H1 (cell line): Measurements from ENCODE around the gene GPR15LG. TPM values are rescaled to one million over a fixed set of nuclear protein-coding genes. Genes with fewer than 3 reads are reported as not detected.

ENCODE experiments used
- CTCF ChIP-seq, 3 experiments: IDR thresholded peaks; 1 replicate in 2 of 3; 2 replicates in 1 of 3; pipeline versions ENCODE4 v1.5.1 to v1.6.1; 2011; ENCODE audit warnings: low read length in 3 of 3, mild to moderate bottlenecking in 3 of 3, inconsistent platforms in 2 of 3, low read depth in 1 of 3, moderate library complexity in 1 of 3; ENCODE audit not compliant: insufficient read depth in 1 of 3; ENCODE audit errors: control extremely low read depth in 1 of 3
- POLR2A ChIP-seq, 2 experiments: IDR thresholded peaks; 1 replicate in 1 of 2; 2 replicates in 1 of 2; pipeline ENCODE4 v1.6.1; 2011; ENCODE audit warnings: low read depth in 2 of 2, low read length in 2 of 2, mild to moderate bottlenecking in 2 of 2; ENCODE audit errors: control extremely low read depth in 1 of 2
- SP4 ChIP-seq: IDR thresholded peaks from 2 replicates; pipeline ENCODE4 v1.6.1; 2012; ENCODE audit warnings: low read length, inconsistent platforms
- polyA plus RNA-seq, 7 experiments: library from polyadenylated mRNA; depleted of rRNA in 3 of 7; stranded (reverse) in 5 of 7; unstranded in 2 of 7; fragments of >200 nt in 5 of 7; fragments of 200-250 nt in 2 of 7; gene quantifications; 1 replicate in 5 of 7; 2 replicates in 1 of 7; 4 replicates in 1 of 7; pipeline versions ENCODE4 v1.2.1 to v1.2.3, GENCODE V29; 2011 to 2013; ENCODE audit warnings: missing spikeins in 2 of 7, mixed read lengths in 2 of 7
- total RNA-seq: library from RNA; stranded (reverse); fragmentation: NEBNext Ultra II Directional; extraction: Animal tissue kit (Norgen Biotek cat#: 25700); gene quantifications from 2 replicates; pipeline ENCODE4 v1.2.1, GENCODE V29; 2021

The GPR15LG gene
- total and polyA plus RNA-seq, 2 of the 8 experiments (the other 6 are each of a cell fraction or from before 2014, with no cell fraction given), result not detected

GRCh38 chr10:84193327-84193726 is 19.7 kb downstream of the GPR15LG start (continued):
- TF ChIP-seq CTCF (IDR thresholded peaks at IDR 0.05; ENCODE audit: control extremely low read depth in 1 of 3, insufficient read depth in 1 of 3, low read depth in 1 of 3, low read length in 3 of 3), result no peak
- TF ChIP-seq SP4, result no peak
- TF ChIP-seq POLR2A (IDR thresholded peaks at IDR 0.05; ENCODE audit: control extremely low read depth in 1 of 2, low read depth in 2 of 2, low read length in 2 of 2), result no peak
